GM19463 (cell line): Measurements from ENCODE around the gene AMZ1.
"Not testable (repeated sequence)": the region's sequence is repeated elsewhere in the genome, so short reads cannot be mapped to it uniquely, and the experiment has no call there.

Experiments
- ATAC-seq: cut with Tn5 transposase; IDR thresholded peaks from one replicate; pipeline ENCODE4 v1.9.1; 2021; ENCODE audit warnings: mild to moderate bottlenecking, moderate library complexity; ENCODE audit not compliant: unreplicated experiment

Gene AMZ1

DNA sequence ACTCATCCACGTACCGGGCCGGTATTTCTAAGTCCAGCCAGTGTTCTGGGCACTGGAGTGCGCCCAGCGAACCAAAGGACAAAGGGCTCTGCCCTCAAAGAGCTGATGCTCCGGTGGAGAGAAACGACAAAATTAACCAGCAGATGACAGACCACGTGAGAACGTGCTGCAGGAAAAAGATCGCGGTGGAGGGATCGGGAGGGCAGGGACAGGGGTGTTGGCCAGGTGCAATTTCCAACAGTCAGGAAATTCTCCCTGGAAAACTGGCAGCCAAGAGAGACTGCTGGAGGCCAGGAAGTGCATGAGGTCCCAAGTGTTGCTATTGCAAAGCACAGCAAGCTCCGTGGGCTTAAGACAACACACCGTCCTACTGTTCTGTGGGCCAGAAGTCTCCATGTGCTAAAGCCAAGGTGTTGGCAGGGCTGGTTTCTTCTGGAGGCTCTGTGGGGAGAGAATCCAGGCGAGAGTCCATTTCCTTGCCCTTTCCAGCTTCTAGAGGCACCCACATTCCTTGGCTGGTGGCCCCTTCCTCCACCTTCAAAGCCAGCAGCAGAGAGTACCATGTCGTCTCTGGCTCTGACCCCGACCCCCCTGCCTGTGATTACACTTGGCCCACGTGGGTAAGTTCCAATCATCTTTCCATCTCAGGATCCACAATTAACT, 21.3 kb upstream of the AMZ1 start:
- ATAC-seq = no peak

DNA sequence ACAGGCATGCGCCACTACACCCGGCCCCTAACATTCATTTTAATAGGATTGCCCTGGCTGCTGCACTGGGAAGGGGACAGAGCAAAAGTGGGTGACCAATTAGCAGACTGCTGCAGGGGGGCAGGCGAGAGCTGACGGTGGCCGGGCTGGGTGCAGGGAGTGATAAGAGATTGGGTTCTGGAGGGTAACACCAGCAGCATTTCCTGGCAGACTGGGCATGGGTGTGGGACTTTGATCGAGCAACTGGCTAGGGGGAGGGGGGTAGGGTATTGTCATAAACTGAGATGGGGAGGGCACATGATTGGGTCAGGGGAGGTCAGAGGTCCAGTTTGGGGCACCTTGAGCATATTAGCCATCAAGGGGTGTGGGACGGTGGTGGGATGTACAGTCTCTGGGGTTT, 20.2 kb upstream of the AMZ1 start:
- ATAC-seq = no peak

DNA sequence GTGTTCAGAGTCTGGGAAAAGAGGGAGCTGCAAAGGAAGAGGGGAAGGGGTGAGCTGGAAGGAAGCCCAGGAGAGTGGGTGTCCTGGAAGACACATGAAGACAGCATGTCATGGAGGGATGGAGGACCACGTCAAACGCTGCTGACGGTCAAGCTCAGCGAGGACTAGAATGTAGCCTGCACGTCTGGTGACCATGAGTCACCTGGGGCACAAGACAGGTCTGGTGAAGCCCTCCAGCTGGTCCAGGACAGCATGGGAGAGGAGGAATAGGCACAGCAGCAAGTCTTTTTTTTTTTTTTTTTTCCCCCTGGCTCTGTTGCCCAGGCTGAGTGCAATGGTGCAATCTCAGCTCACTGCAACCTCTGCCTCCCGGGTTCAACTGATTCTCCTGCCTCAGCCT, 19.6 kb upstream of the AMZ1 start:
- no peak for ATAC-seq

DNA sequence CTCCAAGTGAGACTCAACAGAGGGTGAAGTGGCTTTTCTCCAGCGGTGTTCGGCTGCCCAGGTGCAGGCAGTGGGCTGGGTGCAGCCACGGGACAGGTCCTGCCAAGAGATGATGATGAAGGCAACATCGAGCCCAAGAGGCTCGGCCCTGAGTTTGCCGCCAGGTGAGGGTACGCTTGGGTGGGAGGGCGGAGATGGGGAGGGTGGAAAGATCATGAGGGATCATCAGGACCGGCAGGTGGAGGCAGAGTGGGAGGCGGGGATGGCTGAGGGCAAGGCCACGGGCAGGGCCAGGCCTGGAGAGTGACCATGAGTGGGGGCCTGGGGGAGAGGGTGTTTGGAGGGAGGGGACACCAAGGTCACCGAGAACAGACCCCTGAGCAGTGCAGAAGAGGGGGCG, 17.8 kb upstream of the AMZ1 start:
- no peak for ATAC-seq

DNA sequence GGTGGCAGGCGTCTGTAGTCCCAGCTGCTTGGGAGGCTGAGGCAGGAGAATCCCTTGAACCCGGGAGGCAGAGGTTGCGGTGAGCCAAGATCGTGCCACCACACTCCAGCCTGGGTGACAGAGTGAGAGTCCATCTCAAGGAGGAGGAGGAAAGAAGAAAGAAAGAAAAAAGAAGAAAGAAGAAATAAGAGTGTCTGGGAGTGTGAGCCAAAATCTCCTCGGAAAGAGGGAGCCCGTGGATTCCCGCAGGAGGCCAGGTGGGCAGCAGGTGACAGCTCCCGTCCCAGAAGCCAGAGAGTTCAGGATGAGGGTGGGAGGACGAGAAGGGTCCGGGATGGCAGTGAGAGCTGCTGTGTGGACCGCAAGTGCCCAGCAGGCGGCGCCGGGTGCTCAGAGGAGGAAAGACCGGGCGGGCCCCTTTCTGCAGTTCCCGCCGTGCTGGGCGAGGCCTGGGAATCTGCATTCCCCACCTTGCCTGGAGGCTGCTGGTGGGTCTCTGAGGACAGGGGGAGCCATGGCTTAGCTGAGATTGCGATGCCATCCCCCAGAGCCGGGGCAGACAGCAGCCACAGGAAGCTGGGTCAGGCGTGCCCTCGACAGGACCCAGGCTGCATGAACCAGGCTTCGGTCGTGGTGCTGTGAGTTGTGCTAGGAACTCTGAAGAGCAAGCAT, 17.1 kb upstream of the AMZ1 start:
- ATAC-seq = peak; percentile 69

DNA sequence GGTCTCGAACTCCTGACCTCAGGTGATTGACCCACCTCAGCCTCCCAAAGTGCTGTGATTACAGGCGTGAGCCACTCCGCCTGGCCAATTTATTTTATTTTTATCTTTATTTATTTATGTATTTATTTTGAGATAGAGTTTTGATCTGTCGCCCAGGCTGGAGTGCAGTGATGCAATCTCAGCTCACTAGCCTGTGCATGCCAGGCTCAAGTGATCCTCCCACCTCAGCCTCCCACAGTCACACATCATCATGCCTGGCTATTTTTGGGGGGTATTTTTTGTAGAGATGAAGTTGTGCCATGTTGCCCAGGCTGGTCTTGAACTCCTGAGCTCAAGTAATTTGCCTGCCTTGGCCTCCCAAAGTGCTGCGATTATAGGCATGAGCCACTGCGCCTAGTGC, 14.8 kb upstream of the AMZ1 start:
- not testable (repeated sequence) for ATAC-seq

DNA sequence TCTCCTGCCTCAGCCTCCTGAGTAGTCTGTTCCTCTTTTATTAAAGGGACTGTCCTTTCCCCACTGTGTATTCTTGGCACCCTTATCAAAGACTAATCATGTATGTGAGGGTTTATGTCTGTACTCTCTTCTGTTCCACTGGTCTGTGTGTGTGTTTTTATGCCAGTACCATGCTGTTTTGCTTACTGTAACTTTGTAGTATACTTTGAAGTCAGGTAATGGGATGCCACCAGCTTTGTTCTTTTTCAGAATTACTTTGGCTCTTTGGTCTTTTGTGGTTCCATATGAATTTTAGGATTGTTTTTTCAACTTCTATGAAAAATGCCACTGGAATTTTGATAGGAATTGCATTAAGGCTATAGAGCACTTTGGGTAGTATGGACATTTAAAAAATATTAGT, 14.1 kb upstream of the AMZ1 start:
- no peak for ATAC-seq

DNA sequence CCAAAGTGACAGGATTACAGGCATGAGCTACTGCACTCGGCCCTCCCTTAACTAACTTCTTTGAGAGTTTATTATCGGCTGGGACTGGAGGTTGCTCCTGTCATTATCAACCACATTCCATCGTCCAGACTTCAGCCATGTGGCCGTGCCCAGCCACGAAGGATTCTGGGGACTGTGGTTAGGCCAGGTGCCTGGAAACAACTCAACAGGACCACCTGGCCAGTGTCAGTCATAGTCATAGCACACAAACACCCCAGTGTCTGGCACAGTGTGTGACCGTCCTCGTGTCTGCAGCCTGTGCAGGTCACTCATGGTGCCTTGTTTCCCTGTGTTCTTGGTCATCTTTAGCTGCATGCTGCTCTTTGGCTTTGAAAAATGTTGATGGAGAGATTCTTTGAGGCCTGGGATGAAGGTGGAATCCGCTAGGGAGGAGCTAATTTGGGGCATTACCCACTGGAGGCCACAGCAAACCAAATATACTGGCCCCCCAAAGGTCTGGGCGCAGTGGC, 12.7 kb upstream of the AMZ1 start:
- ATAC-seq = no peak

DNA sequence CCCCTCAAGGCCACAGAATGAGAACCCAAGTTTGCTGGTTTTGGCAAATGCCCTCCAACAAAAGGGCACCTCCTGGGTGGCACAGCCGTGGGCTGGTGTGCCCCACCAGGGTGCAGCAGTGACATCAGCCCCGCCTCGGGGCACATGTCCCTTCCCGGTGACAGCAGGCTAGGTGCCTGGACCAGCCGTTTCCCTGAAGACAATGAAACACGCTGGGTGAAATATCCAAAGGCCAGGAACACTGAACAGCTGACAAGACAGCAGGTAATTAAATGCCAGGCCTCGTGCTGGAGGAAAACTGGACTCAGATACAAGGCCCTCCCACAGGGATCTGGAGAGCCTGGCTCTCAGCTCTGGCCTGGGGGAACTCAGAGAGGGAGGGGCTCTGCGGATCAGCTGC, 11.4 kb upstream of the AMZ1 start:
- ATAC-seq = not testable (repeated sequence)

DNA sequence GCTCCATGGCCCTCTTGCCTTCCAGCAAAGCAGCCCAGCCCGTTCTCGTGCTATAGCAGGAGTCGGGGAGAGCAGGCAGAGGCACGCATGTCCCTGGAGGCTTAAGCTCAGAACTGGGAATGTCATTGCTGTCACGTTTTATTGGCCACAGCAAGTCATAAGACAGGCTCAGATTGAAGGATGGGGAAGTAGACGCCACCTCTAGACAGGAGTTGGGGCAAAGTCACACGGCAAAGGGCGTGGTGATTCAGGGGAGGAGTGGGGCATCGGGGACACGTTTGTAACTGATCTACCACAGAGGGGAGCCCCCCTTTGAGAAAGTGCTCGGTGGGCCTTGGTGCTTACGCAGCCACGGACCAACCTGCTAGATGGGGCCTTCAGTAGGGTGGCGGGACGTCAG, 9.5 kb upstream of the AMZ1 start:
- ATAC-seq = not testable (repeated sequence)

DNA sequence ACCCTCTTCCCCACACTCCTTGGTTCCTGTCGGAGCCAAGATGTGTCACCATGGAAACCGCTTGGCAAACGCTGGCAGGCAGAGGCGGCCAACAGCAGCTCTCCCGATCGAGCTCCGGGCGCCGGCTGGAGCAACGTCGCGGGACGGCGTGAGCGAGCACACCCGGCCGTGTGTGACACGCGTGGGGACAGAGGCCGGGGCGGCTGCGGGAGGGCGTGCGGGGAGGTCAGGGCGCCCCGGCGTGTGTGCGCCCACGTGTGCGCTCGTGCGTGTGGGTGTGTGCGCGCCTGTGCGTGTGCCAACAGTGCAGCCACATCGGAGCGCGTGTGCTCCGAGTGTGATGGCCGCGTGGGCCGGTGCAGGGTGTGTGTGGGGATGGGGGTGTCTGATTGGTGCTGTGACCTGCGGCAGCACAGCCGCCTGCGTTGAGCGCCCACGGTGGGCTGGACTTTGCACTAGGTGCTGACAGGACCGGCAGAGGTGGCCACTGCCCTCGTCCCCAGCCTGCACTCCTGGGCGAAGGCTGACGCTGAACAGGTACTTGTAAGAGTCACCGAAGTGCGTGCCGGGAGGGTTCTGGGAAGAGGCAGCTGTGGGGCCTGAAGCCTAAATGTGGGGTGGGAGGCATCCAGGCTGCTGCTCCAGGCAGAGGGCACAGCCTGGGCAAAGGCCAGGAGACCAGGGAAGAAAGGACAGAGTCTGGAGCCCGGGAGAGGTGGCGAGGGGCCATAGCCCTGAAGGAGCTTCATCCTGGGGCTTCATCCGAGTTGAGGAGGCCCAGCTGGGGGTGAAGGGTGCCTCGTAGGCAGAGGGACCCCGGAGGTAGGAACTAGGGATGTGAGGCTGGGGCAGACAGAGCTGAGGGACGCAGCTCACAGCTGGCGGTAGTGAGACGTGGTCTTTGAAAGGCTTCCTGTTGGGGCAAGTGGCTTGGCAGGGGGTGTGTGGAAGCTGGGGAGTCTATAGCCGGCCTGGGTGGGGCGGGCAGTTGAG, 8.6 kb upstream of the AMZ1 start:
- not testable (repeated sequence) for ATAC-seq

DNA sequence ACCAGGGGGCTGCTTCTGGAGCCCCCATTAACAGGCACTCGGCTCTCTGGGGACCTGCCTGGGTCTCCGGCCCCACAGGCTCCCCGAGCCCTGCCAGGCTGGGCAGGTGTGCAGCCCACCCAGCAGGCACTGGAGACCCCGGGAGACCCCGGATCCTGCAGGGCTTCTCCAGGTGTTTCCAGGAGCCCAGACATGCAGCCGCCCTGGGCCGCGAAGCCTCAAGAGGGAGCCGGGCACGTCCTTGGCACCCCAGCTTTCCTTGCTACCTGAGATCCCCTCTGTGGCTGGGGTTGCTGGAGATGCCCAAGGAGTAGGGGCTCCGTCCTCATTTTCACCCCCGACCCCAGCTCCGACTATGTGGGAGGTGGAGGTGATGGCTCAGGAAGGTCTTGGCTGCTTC, 7.7 kb upstream of the AMZ1 start:
- ATAC-seq = no peak

DNA sequence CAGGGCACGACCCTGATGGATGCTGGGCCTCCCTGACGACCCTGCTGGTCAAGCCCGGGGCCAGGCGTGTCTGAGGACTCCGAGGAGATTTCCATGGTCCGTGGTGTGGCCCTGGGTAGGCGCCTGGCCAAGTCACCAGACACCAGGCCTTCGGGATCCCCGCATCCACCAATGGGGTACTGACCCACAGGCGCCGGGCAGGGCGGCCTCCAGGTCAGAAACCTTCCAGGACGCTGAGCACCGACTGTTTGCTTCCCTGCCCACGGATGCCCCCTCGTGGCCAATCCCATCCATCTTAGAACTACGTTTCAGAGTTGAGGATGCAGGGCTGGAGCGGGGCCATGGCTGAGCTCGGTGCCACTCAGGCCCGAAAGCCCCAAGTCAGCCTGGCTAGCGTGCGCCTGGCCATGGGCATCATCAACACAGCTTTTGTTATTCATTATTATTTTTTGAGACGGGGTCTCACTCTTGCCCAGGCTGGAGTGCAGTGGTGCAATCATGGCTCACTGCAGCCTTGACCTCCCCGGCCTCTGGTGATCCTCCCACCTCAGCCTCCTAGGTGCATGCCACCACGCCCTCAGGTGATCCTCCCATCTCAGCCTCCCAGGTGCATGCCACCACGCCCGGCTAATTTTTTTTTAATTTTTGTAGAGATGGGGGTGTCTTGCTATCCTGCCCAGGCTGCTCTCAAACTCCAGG, 7.1 kb upstream of the AMZ1 start:
- ATAC-seq = peak; percentile 48

DNA sequence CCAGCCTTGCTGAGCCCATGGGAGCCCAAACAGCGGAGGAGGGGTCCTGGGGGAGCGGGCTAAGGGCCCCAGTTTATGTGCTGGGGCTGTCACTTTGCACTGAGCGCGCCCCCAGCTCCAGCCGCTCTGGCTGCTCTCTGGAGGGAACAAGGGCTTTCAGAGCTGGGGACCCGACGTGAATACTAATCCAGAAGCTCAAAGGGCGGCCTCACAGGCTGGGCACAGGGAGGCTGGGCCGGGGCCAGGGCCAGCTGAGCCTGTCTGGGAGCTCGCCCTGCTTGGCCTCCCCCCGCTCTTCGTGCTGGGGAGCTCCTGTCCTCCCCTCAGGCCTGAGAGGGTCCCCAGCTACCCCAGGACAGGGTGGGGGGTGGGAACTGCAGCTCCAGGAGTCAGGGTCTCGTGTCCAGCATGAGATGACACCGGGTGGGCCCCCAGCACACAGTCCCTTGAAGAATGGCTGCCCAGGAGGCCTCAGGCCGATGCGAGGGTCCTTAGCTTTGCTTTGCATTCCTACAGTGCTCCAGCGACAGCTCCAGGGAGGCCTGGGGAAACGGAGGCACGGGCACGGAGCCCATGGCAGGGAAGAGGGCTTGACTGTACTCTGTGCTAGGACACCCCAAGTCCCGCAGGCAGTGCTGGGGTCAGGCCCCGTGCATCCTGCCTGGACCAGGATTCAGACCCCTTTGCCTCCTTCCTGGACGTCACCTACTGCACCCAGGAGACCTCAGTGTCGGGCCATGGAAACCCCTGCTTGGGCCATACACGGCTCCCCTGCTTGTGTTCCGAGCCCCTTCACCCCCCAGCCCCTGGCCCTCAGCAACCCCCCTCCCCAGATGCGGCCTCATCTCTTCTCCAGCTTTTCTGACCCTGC, 5.8 kb upstream of the AMZ1 start:
- no peak for ATAC-seq

DNA sequence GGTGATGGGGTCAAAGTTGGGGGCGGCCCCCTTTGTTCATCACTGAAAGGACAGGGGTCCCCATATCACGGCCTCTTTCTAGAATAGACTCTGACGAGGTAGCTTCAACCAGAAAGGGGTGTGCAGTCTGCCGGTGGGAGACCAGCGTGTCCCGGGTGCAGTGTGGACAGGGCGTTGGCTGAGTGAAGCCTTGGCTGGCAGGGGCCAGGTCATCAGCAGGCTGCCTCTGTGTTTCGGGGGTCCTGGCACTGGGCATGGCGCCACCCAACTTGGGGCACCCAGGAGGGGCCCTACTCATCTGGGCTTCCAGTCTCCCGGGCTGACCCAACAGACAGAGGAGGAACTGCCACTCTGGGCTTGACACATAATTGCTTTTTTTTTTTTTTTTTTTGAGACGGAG, 3.5 kb upstream of the AMZ1 start:
- no peak for ATAC-seq

DNA sequence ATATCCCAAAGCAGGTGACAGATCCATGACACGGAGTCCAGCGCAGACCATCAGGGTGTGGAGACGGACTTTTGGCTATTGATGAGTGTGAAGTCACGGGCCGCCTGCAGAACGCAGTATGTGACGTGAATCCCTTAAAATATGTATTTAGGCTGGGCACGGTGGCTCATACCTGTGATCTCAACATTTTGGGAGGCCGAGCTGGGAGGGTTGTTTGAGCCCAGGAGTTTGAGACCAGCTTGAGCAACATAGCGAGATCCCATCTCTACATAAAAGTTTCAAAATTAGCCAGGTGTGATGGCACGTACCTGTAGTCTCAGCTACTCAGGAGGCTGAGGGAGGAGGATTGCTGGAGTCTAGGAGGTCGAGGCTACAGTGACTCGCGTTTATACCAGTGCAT, 1.9 kb upstream of the AMZ1 start:
- no peak for ATAC-seq

DNA sequence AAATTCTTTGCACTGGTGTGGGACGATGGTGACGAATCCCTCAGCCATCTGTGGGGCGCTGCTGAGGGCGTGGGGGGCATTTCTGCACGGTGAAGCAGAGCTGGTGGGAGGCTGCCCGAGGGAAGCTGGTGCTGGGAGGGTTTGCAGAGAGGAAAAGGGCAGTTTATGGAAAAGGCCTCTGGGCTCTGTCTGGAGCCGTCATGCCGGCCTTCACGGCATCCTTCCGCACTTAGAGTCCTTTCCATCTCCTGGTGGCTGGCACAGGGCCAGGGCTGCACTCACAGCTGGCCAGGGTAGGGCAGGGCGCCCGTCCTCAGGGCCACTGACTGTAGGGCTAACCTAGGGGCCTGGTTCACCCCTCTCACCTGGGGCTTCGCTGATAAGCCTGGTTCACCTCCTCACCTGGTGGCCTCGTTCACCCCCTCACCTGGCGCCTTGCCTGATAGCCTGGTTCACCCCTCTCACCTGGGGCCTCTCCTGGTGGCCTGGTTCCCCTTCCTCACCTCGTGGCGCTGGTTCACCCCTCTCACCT, 598 bp upstream of the AMZ1 start:
- ATAC-seq = no peak

DNA sequence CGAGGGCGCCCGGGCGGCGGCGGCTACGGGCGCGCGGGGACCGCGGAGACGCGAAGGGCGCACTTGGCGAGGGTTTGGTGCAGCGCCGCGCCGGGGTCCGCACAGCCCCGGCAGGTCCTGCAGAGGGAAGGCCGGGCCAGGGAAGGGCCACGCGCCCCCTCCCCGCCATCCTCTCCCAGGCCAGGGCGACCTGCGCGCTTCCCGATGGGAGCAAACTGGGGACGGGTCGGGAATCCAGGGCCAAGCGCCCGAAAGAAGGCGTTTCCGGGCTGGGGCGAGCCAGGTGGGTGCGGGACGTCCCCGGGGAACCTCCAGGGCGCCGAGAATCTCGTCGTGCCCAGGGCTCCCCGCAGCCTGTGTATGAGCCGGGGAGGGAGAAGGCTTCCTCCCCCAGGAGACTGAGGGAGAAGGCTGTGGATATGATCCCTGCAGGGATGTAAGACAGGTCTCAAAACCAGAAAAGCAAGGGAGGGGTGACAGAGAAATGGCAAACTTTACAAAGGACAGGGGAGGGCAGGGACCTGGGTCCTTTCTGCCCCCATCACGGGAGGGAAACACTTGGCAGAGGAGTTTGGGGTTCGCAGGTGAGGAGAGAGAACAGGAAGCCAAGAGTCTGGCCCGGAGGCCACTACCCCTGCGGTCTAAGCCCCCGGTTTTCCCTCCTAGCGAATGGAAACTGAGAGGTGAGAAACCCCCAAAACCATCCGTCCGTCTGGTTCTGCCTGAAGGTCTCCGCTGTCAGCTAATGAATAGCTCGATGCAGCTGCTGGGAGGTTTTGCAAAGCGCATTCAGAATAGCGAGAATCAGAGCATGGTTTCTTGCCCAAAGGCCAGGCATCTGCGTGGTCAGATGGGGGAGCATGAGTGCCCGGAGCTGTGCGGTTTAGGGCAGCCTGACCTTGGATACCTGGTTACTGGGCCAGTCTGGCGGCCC, 674 bp downstream of the AMZ1 start:
- peak; percentile 74 for ATAC-seq
